GM12875 (cell line): Measurements from ENCODE around the gene STK11.

Experiments used
- H3K4me3 ChIP-seq: one replicate; pipeline ENCODE4 v1.5.1; 2011; ENCODE audit warnings: low read depth, low read length, control low read depth
- TF ChIP-seq, protein P1 (sequence below): IDR thresholded peaks from 2 replicates; pipeline ENCODE4 v1.5.1; 2011; ENCODE audit warnings: low read depth, mild to moderate bottlenecking, control low read depth, inconsistent platforms, low read length, moderate library complexity, borderline replicate concordance; ENCODE audit not compliant: insufficient read depth

The STK11 gene

DNA sequence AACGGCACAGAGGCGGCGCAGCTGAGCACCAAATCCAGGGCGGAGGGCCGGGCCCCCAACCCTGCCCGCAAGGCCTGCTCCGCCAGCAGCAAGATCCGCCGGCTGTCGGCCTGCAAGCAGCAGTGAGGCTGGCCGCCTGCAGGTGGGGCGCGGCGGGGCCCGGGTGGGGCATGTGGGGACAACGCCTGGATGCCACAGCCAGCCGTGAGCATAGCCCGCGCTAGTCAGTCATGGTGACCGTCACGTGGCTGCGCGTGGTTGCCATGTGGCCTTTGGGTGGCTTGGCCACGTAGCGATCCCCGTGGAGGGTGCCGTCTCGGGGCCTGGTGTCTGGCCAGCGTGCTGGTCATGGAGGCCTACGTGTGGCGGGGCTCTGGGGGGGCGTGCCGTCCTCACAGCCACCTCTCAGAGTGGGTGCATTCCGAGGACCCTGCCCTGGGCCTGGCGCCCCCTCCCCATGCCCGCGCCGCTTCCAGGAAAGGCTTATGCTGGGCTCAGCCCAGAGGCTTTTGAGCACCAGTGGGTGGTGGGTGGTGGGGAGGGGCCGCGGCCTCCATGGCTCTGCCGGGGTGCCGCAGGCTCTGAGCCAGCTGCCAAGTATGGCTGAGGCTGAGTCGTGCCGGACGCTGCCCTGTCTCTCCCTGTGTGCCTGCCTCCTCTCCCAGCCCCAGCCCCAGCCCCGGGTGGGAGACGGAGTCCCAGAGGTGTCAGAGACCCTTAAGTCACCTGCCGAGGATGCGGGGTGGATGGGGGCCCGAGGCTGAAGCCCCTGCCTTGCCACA, 21.1 kb downstream of the STK11 start:
- TF ChIP-seq, protein P1, sequence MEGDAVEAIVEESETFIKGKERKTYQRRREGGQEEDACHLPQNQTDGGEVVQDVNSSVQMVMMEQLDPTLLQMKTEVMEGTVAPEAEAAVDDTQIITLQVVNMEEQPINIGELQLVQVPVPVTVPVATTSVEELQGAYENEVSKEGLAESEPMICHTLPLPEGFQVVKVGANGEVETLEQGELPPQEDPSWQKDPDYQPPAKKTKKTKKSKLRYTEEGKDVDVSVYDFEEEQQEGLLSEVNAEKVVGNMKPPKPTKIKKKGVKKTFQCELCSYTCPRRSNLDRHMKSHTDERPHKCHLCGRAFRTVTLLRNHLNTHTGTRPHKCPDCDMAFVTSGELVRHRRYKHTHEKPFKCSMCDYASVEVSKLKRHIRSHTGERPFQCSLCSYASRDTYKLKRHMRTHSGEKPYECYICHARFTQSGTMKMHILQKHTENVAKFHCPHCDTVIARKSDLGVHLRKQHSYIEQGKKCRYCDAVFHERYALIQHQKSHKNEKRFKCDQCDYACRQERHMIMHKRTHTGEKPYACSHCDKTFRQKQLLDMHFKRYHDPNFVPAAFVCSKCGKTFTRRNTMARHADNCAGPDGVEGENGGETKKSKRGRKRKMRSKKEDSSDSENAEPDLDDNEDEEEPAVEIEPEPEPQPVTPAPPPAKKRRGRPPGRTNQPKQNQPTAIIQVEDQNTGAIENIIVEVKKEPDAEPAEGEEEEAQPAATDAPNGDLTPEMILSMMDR, result no peak

GRCh38 chr19:1227304-1228054, 21.9 kb downstream of the STK11 start:
- H3K4me3 ChIP-seq, result no peak overlapping the region
- TF ChIP-seq, protein P1, result no peak

More for the DNA sequence above, 21.1 kb downstream of the STK11 start:
- no peak overlapping the region for H3K4me3 ChIP-seq

DNA sequence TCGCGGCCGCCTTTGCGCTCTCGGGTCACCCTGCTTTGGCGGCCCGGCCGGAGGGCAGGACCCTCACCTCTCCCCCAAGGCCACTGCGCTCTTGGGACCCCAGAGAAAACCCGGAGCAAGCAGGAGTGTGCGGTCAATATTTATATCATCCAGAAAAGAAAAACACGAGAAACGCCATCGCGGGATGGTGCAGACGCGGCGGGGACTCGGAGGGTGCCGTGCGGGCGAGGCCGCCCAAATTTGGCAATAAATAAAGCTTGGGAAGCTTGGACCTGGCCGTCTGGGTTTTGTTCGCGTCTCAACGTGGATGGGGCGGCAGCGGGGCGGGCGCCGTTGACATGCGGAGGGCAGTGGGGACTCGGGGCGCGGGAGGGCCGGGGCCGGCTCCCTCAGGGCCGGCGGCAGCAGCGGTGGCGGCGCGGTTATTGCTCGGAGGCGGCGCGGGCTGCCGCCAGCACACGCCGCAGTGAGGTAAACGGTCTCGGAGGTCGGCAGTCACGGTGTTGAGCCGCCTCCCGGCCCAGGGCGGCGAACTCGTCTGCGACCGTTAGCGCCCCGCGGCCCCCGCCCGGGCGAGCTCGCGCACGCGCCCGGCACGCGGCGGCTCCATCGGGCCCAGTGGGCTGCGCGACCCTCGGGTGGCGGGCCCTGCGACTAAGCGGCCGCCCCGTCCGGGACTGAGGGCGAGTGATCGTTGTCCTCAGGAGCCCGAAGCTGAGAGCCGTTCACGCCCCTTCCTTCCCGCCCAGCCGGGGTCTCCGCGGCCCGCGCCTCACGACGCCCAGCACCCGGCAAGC, 22.8 kb downstream of the STK11 start:
- TF ChIP-seq, protein P1, result no peak
- H3K4me3 ChIP-seq, result no peak overlapping the region

DNA sequence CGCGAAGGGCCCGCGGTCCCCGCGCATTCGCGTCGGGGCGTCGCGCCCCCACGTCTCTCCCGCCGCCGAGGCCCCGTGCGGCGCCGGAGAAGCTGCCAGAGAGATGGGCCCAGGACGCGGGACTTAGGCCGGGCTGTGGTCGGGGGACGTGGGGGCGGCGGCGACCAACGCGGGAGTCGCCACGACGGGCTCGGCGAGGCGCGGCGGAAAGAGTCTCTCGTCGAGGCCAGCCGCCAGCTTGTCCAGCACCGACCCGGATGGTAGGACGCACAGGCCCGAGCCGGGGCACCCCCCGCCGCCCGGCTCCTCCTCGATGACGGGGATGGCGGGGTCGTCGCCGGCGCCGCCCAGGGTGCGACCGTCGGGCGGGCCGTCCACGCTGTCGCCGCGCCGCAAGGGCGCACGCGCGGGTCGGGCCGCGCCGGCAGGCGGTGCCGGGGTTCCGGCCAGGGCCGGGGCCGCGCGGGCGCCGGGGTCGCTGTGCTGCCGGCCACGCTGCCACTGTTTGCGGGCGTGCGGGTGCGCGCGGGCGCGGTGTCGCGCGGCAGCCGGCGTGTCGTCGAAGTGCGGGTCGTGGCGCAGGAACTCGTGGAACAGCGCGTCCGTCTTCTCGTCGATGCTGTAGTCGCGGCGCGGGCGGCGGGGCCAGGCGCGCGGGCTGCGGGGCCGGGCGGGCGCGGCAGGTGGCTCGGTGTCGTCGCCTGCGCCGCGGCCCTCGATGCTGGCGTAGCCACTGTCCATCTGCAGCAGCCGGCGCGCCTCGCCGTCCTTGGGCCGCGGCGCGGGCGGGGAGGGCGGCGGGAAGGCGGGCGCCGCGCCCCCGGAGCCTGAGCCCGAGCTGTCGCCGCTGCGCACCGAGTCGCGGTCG, 23.7 kb downstream of the STK11 start:
- TF ChIP-seq, protein P1, result no peak
- no peak overlapping the region for H3K4me3 ChIP-seq

DNA sequence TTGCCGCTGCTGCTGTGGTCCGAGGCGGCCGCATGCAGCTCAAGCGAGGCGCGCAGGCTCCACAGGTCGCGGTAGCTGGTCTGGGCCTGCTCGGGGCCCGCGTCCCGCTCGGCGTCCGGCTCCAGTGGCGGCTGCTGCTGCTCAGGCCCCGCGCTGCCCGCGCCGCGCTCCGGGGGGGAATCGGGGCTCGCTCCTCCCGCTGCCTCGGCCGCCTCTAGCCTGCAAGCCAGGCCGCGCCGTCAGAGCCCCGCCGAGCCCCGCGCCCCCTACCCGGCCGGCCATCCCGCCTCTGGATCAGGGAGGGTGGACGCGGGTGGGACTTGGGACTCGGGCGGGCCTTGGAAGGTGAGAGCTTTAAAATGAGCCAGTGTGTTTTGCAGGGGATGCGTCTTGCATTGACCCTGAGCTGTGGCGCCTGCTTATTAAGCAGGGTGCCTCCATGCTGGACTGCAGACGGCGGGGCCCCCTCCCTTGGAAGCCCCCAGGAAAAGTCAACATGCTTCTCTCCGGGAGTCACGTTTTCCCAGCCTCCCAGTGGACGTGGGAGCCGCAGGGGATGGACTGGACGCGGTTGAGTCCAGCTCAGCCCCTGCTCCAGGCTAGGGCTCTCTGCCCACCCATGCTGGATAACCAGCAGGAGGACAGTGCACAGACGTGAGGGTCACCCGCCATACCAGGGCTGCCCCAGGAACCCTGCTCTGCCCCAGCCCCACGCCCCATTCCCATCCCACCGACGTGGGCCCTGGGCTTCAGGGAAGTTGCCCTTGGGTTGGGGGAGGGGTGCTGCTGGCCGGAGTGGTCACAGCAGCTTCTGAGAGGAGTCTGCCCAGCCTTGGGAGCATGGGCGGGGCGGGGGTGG, 24.6 kb downstream of the STK11 start:
- TF ChIP-seq, protein P1, result no peak
- no peak overlapping the region for H3K4me3 ChIP-seq
